H9 (cell line): ENCODE results near the gene ERC2. TPM values are rescaled to one million over a fixed set of nuclear protein-coding genes. Genes with fewer than 3 reads are reported as not detected.

Experiments used
- DNase-seq: peaks from one replicate; pipeline ENCODE4 v3.0.0-alpha.2; 2017
- H2AFZ ChIP-seq: one replicate; pipeline ENCODE4 v1.6.1; 2013; ENCODE audit warnings: mild to moderate bottlenecking, low read length, control low read depth, moderate library complexity
- H2AK5ac ChIP-seq: 2 replicates; pipeline ENCODE4 v1.6.1; 2013; ENCODE audit warnings: low read length, control low read depth, mixed read lengths; ENCODE audit not compliant: insufficient read length
- H2BK120ac ChIP-seq: one replicate; pipeline ENCODE4 v1.6.1; 2013; ENCODE audit warnings: low read depth, mild to moderate bottlenecking, low read length, control low read depth, inconsistent platforms; ENCODE audit not compliant: poor library complexity, severe bottlenecking
- H2BK12ac ChIP-seq: 2 replicates; pipeline ENCODE4 v1.6.1; 2013; ENCODE audit warnings: low read length, control low read depth, mixed read lengths, low read depth; ENCODE audit not compliant: insufficient read length
- H2BK15ac ChIP-seq: 2 replicates; pipeline ENCODE4 v1.6.1; 2013; ENCODE audit warnings: low read depth, low read length, control low read depth
- H2BK20ac ChIP-seq: one replicate; pipeline ENCODE4 v1.6.1; 2013; ENCODE audit warnings: low read depth, mild to moderate bottlenecking, low read length, control low read depth, inconsistent platforms; ENCODE audit not compliant: poor library complexity, severe bottlenecking
- H2BK5ac ChIP-seq: 2 replicates; pipeline ENCODE4 v1.6.1; 2013; ENCODE audit warnings: low read length, control low read depth, mixed read lengths; ENCODE audit not compliant: insufficient read length
- H3K14ac ChIP-seq: 2 replicates; pipeline ENCODE4 v1.6.1; 2013; ENCODE audit warnings: low read length, control low read depth; ENCODE audit not compliant: insufficient read depth
- H3K18ac ChIP-seq: 2 replicates; pipeline ENCODE4 v1.6.1; 2013; ENCODE audit warnings: low read depth, mild to moderate bottlenecking, mixed read lengths, low read length, control low read depth; ENCODE audit not compliant: insufficient read length
- H3K23ac ChIP-seq: 2 replicates; pipeline ENCODE4 v1.6.1; 2013; ENCODE audit warnings: low read length, control low read depth, mixed read lengths, low read depth; ENCODE audit not compliant: insufficient read length
- H3K23me2 ChIP-seq: 2 replicates; pipeline ENCODE4 v1.6.1; 2013; ENCODE audit warnings: low read depth, mild to moderate bottlenecking, mixed read lengths, low read length, control low read depth; ENCODE audit not compliant: insufficient read length, poor library complexity, severe bottlenecking
- H3K27ac ChIP-seq: 2 replicates; pipeline ENCODE4 v1.5.1; 2013; ENCODE audit warnings: low read length, control low read depth, mixed read lengths, low read depth; ENCODE audit not compliant: insufficient read length
- H3K27me3 ChIP-seq: 2 replicates; pipeline ENCODE4 v1.6.1; 2013; ENCODE audit warnings: low read length, control low read depth, inconsistent platforms; ENCODE audit not compliant: insufficient read depth
- H3K4ac ChIP-seq: 2 replicates; pipeline ENCODE4 v1.6.1; 2013; ENCODE audit warnings: low read depth, mild to moderate bottlenecking, control low read depth, inconsistent platforms, low read length, moderate library complexity
- H3K4me1 ChIP-seq: 2 replicates; pipeline ENCODE4 v1.6.1; 2013; ENCODE audit warnings: low read length, control low read depth, inconsistent platforms; ENCODE audit not compliant: insufficient read depth
- H3K4me2 ChIP-seq: 2 replicates; pipeline ENCODE4 v1.6.1; 2013; ENCODE audit warnings: low read length, control low read depth, mixed read lengths; ENCODE audit not compliant: insufficient read length, insufficient read depth
- H3K56ac ChIP-seq: 2 replicates; pipeline ENCODE4 v1.6.1; 2013; ENCODE audit warnings: low read depth, mild to moderate bottlenecking, mixed read lengths, low read length, control low read depth; ENCODE audit not compliant: insufficient read length
- H3K79me1 ChIP-seq: 2 replicates; pipeline ENCODE4 v1.6.1; 2013; ENCODE audit warnings: low read depth, mild to moderate bottlenecking, moderate library complexity, low read length, control low read depth, inconsistent platforms; ENCODE audit not compliant: insufficient read depth, poor library complexity, severe bottlenecking
- H3K79me2 ChIP-seq: 2 replicates; pipeline ENCODE4 v1.6.1; 2013; ENCODE audit warnings: low read length, control low read depth, inconsistent platforms; ENCODE audit not compliant: insufficient read depth
- H3K9ac ChIP-seq: 2 replicates; pipeline ENCODE4 v1.6.1; 2013; ENCODE audit warnings: low read length, control low read depth, mixed read lengths; ENCODE audit not compliant: insufficient read length; ENCODE audit errors: extremely low read depth
- H3K9me3 ChIP-seq: one replicate; pipeline ENCODE4 v1.6.1; 2013; ENCODE audit warnings: low read depth, low read length, inconsistent platforms; ENCODE audit not compliant: control insufficient read depth
- H3T11ph ChIP-seq: one replicate; pipeline ENCODE4 v1.6.1; 2013; ENCODE audit warnings: mild to moderate bottlenecking, low read length, control low read depth, inconsistent platforms
- H4K20me1 ChIP-seq: one replicate; pipeline ENCODE4 v1.6.1; 2013; ENCODE audit not compliant: control insufficient read depth, insufficient read length, insufficient read depth
- H4K5ac ChIP-seq: 2 replicates; pipeline ENCODE4 v1.6.1; 2013; ENCODE audit warnings: low read depth, mild to moderate bottlenecking, mixed read lengths, low read length, control low read depth; ENCODE audit not compliant: insufficient read length
- H4K8ac ChIP-seq: replicated peaks from 2 replicates; pipeline ENCODE4 v1.6.1; 2013; ENCODE audit warnings: low read length, control low read depth, mixed read lengths, low read depth; ENCODE audit not compliant: insufficient read length
- H4K91ac ChIP-seq: 2 replicates; pipeline ENCODE4 v1.6.1; 2013; ENCODE audit warnings: low read depth, mild to moderate bottlenecking, moderate library complexity, mixed read lengths, low read length, control low read depth; ENCODE audit not compliant: insufficient read length
- H3K27ac Mint-ChIP-seq, 3 experiments: 2 replicates in 2 of 3; 3 replicates in 1 of 3; pipeline ENCODE4 v1.8.0; 2020 to 2021; ENCODE audit warnings: mixed read lengths in 3 of 3, mild to moderate bottlenecking in 1 of 3, moderate library complexity in 1 of 3
- H3K27me3 Mint-ChIP-seq: 2 replicates; pipeline ENCODE4 v1.8.0; 2021; ENCODE audit warnings: low read depth, mild to moderate bottlenecking, moderate library complexity, mixed read lengths
- H3K36me3 Mint-ChIP-seq, 3 experiments: 2 replicates in 2 of 3; 3 replicates in 1 of 3; pipeline ENCODE4 v1.8.0; 2020 to 2021; ENCODE audit warnings: low read depth in 3 of 3, mixed read lengths in 3 of 3; ENCODE audit not compliant: insufficient read depth in 1 of 3
- H3K4me1 Mint-ChIP-seq, 2 experiments: 2 replicates each; pipeline ENCODE4 v1.8.0; 2020; ENCODE audit warnings: mixed read lengths in 2 of 2
- H3K4me3 Mint-ChIP-seq, 2 experiments: 2 replicates in 1 of 2; 3 replicates in 1 of 2; pipeline ENCODE4 v1.8.0; 2020 to 2021; ENCODE audit warnings: mild to moderate bottlenecking in 2 of 2, mixed read lengths in 2 of 2, moderate library complexity in 1 of 2
- H3K9me3 Mint-ChIP-seq, 2 experiments: 2 replicates in 1 of 2; 3 replicates in 1 of 2; pipeline ENCODE4 v1.8.0; 2020; ENCODE audit warnings: mild to moderate bottlenecking in 2 of 2, mixed read lengths in 2 of 2, moderate library complexity in 1 of 2
- CTCF ChIP-seq: fragments of 200-600 bp; sonication (generic); conservative IDR thresholded peaks from 3 replicates; pipeline ENCODE4 v1.8.0; 2021; ENCODE audit warnings: antibody characterized with exemption, mild to moderate bottlenecking
- total RNA-seq: library from RNA; stranded (reverse); gene quantifications from 2 replicates; pipeline ENCODE4 v1.2.1, GENCODE V29; 2021

The ERC2 gene
- total RNA-seq, 1 experiment from 2014 or later: 15.4 TPM

GRCh38 chr3:56200251-56200650, 268.0 kb downstream of the ERC2 start:
- H3K4me1 ChIP-seq: peaks cover 1% of the 10 kb centered on the region; the same call in 1 of the 2 replicates

More at GRCh38 chr3:56200251-56200650, 268.0 kb downstream of the ERC2 start:
- no peak overlapping the region for H3K14ac ChIP-seq
- Mint-ChIP-seq H3K27ac (no peak overlapping the region), H3K9me3 (no peaks in the 10 kb centered on the region), H3K27me3 (no peaks in the 10 kb centered on the region), H3K36me3 (no peaks in the 10 kb centered on the region), H3K4me1 (peaks cover 19 to 20% of the 10 kb centered on the region in 2 experiments), H3K4me3 (no peak overlapping the region)
- no peak overlapping the region for H2BK20ac ChIP-seq
- no peak overlapping the region for H4K5ac ChIP-seq
- no peak for DNase-seq
- no peak for TF ChIP-seq CTCF
- H3K4ac ChIP-seq: no peak overlapping the region
- no peak overlapping the region for H3K23ac ChIP-seq
- no peak overlapping the region for H2AFZ ChIP-seq
- H4K91ac ChIP-seq: no peak overlapping the region
- H3T11ph ChIP-seq: no peak overlapping the region
- no peak overlapping the region for H4K8ac ChIP-seq
- no peaks in the 10 kb centered on the region for H3K79me2 ChIP-seq
- no peaks in the 10 kb centered on the region for H3K27me3 ChIP-seq
- no peak overlapping the region for H2BK120ac ChIP-seq
- no peaks in the 10 kb centered on the region for H3K79me1 ChIP-seq
- no peak overlapping the region for H2AK5ac ChIP-seq
- H3K27ac ChIP-seq: no peak overlapping the region
- no peaks in the 10 kb centered on the region for H3K9me3 ChIP-seq
- no peaks in the 10 kb centered on the region for H4K20me1 ChIP-seq
- H3K4me2 ChIP-seq: no peak overlapping the region
- no peaks in the 10 kb centered on the region for H3K23me2 ChIP-seq
- H2BK5ac ChIP-seq: no peak overlapping the region
- H3K56ac ChIP-seq: no peak overlapping the region
- H3K18ac ChIP-seq: no peak overlapping the region
- no peak overlapping the region for H2BK15ac ChIP-seq
- no peak overlapping the region for H2BK12ac ChIP-seq
- H3K9ac ChIP-seq: no peak overlapping the region
